Measurements from ENCODE around the gene CHRNB2. TPM values are rescaled to one million over a fixed set of nuclear protein-coding genes. Genes with fewer than 3 reads are reported as not detected.

The CHRNB2 gene
- total and polyA plus RNA-seq, 2 experiments from 2014 or later = not detected

GRCh38 chr1:154574716-154575115 is 7.1 kb downstream of the CHRNB2 start:
- Histone ChIP-seq H3K4me1 (ENCODE audit: insufficient read depth) (no peaks in the 10 kb centered on the region), H3K9ac (no peak overlapping the region), H3K4me3 (no peak overlapping the region), H3F3A (ENCODE audit: insufficient read depth) (peaks cover 12% of the 10 kb centered on the region; the same call in 1 of the 2 replicates), H3K9me3 (ENCODE audit: low read depth) (no peaks in the 10 kb centered on the region), H3K4me2 (ENCODE audit: unreplicated experiment) (no peak overlapping the region), H3K9me2 (ENCODE audit: insufficient read depth) (no peaks in the 10 kb centered on the region), H4K20me1 (ENCODE audit: insufficient read depth) (no peaks in the 10 kb centered on the region), H2AFZ (no peak overlapping the region), H3K27me3 (replicated peaks; ENCODE audit: insufficient read depth) (no peaks in the 10 kb centered on the region), H3K79me2 (ENCODE audit: insufficient read depth) (no peaks in the 10 kb centered on the region), H3K36me3 (ENCODE audit: low read depth) (no peaks in the 10 kb centered on the region; the same call in 1 of the 2 replicates), H3K27ac (no peak overlapping the region)
- DNase-seq = peak; percentile 60
- TF ChIP-seq EZH2 (IDR thresholded peaks at IDR 0.05; ENCODE audit: insufficient read depth, poor library complexity, severe bottlenecking) (no peak), EZH2phosphoT487 (IDR thresholded peaks at IDR 0.05; ENCODE audit: insufficient read depth, low read depth) (no peak)
- 1 to 4% methylated on average over 7 of the region's 7 CpGs for WGBS, 2 experiments (ENCODE audit: low coverage in 1 of 2, low lambda C conversion rate in 2 of 2, missing lambda C conversion rate in 2 of 2)
- in situ Hi-C loops (cut with MboI) = no loop called here

- H3K79me2 ChIP-seq (ENCODE audit: insufficient read depth) = no peaks in the 10 kb centered on the region
- no peak overlapping the region for H2AFZ ChIP-seq
- no peaks in the 10 kb centered on the region for H3K9me3 ChIP-seq (ENCODE audit: low read depth)
- no peaks in the 10 kb centered on the region for H3K4me1 ChIP-seq (ENCODE audit: insufficient read depth)
- no peaks in the 10 kb centered on the region for H4K20me1 ChIP-seq (ENCODE audit: insufficient read depth)
- no peak overlapping the region for H3K9ac ChIP-seq
- no peaks in the 10 kb centered on the region; the same call in 1 of the 2 replicates for H3K36me3 ChIP-seq (ENCODE audit: low read depth)
- no peak for TF ChIP-seq EZH2phosphoT487 (IDR thresholded peaks at IDR 0.05; ENCODE audit: insufficient read depth, low read depth)
- TF ChIP-seq EZH2 (IDR thresholded peaks at IDR 0.05; ENCODE audit: insufficient read depth, poor library complexity, severe bottlenecking) = no peak
- H3K4me3 ChIP-seq = no peak overlapping the region
- H3K9me2 ChIP-seq (ENCODE audit: insufficient read depth) = no peaks in the 10 kb centered on the region
- no peaks in the 10 kb centered on the region for H3K27me3 ChIP-seq (replicated peaks; ENCODE audit: insufficient read depth)
- WGBS, 2 experiments (ENCODE audit: low coverage in 1 of 2, low lambda C conversion rate in 2 of 2, missing lambda C conversion rate in 2 of 2) = 64 to 68% methylated on average over 10 of the region's 10 CpGs
- DNase-seq = no peak
- in situ Hi-C loops (cut with MboI) = no loop called here
- H3F3A ChIP-seq (ENCODE audit: insufficient read depth) = peaks cover 12% of the 10 kb centered on the region; the same call in 1 of the 2 replicates
- no peak overlapping the region for H3K27ac ChIP-seq
- H3K4me2 ChIP-seq (ENCODE audit: unreplicated experiment) = no peak overlapping the region
Measured at GRCh38 chr1:154575147-154575927, 7.8 kb downstream of the CHRNB2 start.

GRCh38 chr1:154575951-154576566 is 8.5 kb downstream of the CHRNB2 start:
- H3K9me2 ChIP-seq (ENCODE audit: insufficient read depth) = no peaks in the 10 kb centered on the region
- DNase-seq = no peak
- no peak overlapping the region for H3K4me2 ChIP-seq (ENCODE audit: unreplicated experiment)
- no peak overlapping the region for H3K4me3 ChIP-seq
- H2AFZ ChIP-seq = no peak overlapping the region
- in situ Hi-C loops (cut with MboI) = no loop called here
- H3K9ac ChIP-seq = no peak overlapping the region
- no peak for TF ChIP-seq EZH2phosphoT487 (IDR thresholded peaks at IDR 0.05; ENCODE audit: insufficient read depth, low read depth)
- TF ChIP-seq EZH2 (IDR thresholded peaks at IDR 0.05; ENCODE audit: insufficient read depth, poor library complexity, severe bottlenecking) = no peak
- no peaks in the 10 kb centered on the region for H3K9me3 ChIP-seq (ENCODE audit: low read depth)
- H3K36me3 ChIP-seq (ENCODE audit: low read depth) = no peaks in the 10 kb centered on the region; the same call in 1 of the 2 replicates
- H3K79me2 ChIP-seq (ENCODE audit: insufficient read depth) = no peaks in the 10 kb centered on the region
- H4K20me1 ChIP-seq (ENCODE audit: insufficient read depth) = no peaks in the 10 kb centered on the region
- 84 to 97% methylated on average over 8 of the region's 8 CpGs for WGBS, 2 experiments (ENCODE audit: low coverage in 1 of 2, low lambda C conversion rate in 2 of 2, missing lambda C conversion rate in 2 of 2)
- peaks cover 12% of the 10 kb centered on the region; the same call in 1 of the 2 replicates for H3F3A ChIP-seq (ENCODE audit: insufficient read depth)
- H3K27me3 ChIP-seq (replicated peaks; ENCODE audit: insufficient read depth) = no peaks in the 10 kb centered on the region
- no peaks in the 10 kb centered on the region for H3K4me1 ChIP-seq (ENCODE audit: insufficient read depth)
- H3K27ac ChIP-seq = no peak overlapping the region

GRCh38 chr1:154577346-154578057 is 9.9 kb downstream of the CHRNB2 start:
- Histone ChIP-seq H2AFZ (no peak overlapping the region), H3K4me2 (ENCODE audit: unreplicated experiment) (no peak overlapping the region), H3K4me1 (ENCODE audit: insufficient read depth) (no peaks in the 10 kb centered on the region), H3K27me3 (replicated peaks; ENCODE audit: insufficient read depth) (no peaks in the 10 kb centered on the region), H3K9me3 (ENCODE audit: low read depth) (no peaks in the 10 kb centered on the region), H3K79me2 (ENCODE audit: insufficient read depth) (no peaks in the 10 kb centered on the region), H4K20me1 (ENCODE audit: insufficient read depth) (no peaks in the 10 kb centered on the region), H3K27ac (no peak overlapping the region), H3K4me3 (no peak overlapping the region), H3K36me3 (ENCODE audit: low read depth) (peaks cover 9% of the 10 kb centered on the region; the same call in 1 of the 2 replicates), H3F3A (ENCODE audit: insufficient read depth) (peaks cover 12% of the 10 kb centered on the region; the same call in 1 of the 2 replicates), H3K9me2 (ENCODE audit: insufficient read depth) (no peaks in the 10 kb centered on the region), H3K9ac (no peak overlapping the region)
- 58 to 62% methylated on average over 7 of the region's 7 CpGs for WGBS, 2 experiments (ENCODE audit: low coverage in 1 of 2, low lambda C conversion rate in 2 of 2, missing lambda C conversion rate in 2 of 2)
- no peak for TF ChIP-seq EZH2phosphoT487 (IDR thresholded peaks at IDR 0.05; ENCODE audit: insufficient read depth, low read depth)
- no peak for TF ChIP-seq EZH2 (IDR thresholded peaks at IDR 0.05; ENCODE audit: insufficient read depth, poor library complexity, severe bottlenecking)
- in situ Hi-C loops (cut with MboI) = no loop called here
- DNase-seq = no peak

Measured in GM23248 (cell line).